Right lobe of liver (tissue), 6 donors: Measurements from ENCODE around the gene UGT2A2. TPM values are rescaled to one million over a fixed set of nuclear protein-coding genes. Genes with fewer than 3 reads are reported as not detected.
A peak's percentile ranks its signal among the peaks of the same experiment; 100 is the strongest.
"Not testable (repeated sequence)": the region's sequence is repeated elsewhere in the genome, so short reads cannot be mapped to it uniquely, and the experiment has no call there.

Experiments used
- ATAC-seq, 4 donors: fragments of 200-7000 bp; cut with Tn5 transposase; one replicate each; pipeline ENCODE4 v1.9.1; 2020; ENCODE audit warnings: mild to moderate bottlenecking in 4 of 4, moderate library complexity in 4 of 4
- DNase-seq, 3 donors: peaks; one replicate each; pipeline ENCODE4 v3.0.0-alpha.2; 2020
- H3K27ac ChIP-seq, 3 donors: fragments of 200-600 bp; one replicate each; pipeline ENCODE4 v1.8.0; 2022
- H3K27me3 ChIP-seq, 2 donors: fragments of 200-600 bp; one replicate each; pipeline ENCODE4 v1.8.0; 2022
- H3K36me3 ChIP-seq, 4 donors: fragments of 200-600 bp; sonication (generic) in 1 of 4; one replicate each; pipeline versions ENCODE4 v1.5.1 to v1.8.0; 2017 to 2022; ENCODE audit warnings: control low read depth in 1 of 4
- H3K4me1 ChIP-seq, 4 donors: fragments of 200-600 bp; sonication (generic) in 1 of 4; one replicate each; pipeline versions ENCODE4 v1.5.1 to v1.8.0; 2017 to 2022; ENCODE audit warnings: control low read depth in 1 of 4
- H3K4me3 ChIP-seq, 3 donors: fragments of 200-600 bp; one replicate each; pipeline ENCODE4 v1.8.0; 2022
- H3K9me3 ChIP-seq, 4 donors: fragments of 200-600 bp; sonication (generic) in 1 of 4; one replicate each; pipeline versions ENCODE4 v1.5.1 to v1.8.0; 2017 to 2022; ENCODE audit warnings: control low read depth in 1 of 4
- CTCF ChIP-seq, 4 donors: fragments of 200-600 bp in 3 of 4; fragments of 450-650 bp in 1 of 4; IDR thresholded peaks; one replicate each; pipeline versions ENCODE4 v1.5.1 to v1.8.0; 2016 to 2022; ENCODE audit warnings: antibody characterized with exemption in 4 of 4, mild to moderate bottlenecking in 2 of 4
- POLR2A ChIP-seq: fragments of 450-650 bp; IDR thresholded peaks from one replicate; pipeline ENCODE4 v1.6.1; 2017; ENCODE audit warnings: antibody characterized with exemption, mild to moderate bottlenecking
- WGBS: methylation state at CpG from one replicate; pipeline ENCODE4 v1.1.6; 2018; ENCODE audit warnings: low coverage, low lambda C conversion rate; ENCODE audit not compliant: insufficient coverage; ENCODE audit errors: missing lambda C conversion rate; 5-methylcytosine and 5-hydroxymethylcytosine counted together
- intact Hi-C, 2 donors: fragments of 100-400 bp; cut with DNase I; formaldehyde crosslinking; loops; one replicate each; pipeline versions ENCODE4 v1.11.2 to v1.14.1; 2022
- long read RNA-seq: library from polyadenylated mRNA; unstranded; transcript quantifications from one replicate; pipeline ENCODE4 v2.0.0, GENCODE V29; 2019
- total RNA-seq, 6 experiments: library from RNA; depleted of rRNA in 2 of 6; stranded (reverse); fragments of >200 nt in 2 of 6; fragmentation: NEBNext Ultra II Directional in 3 of 6; extraction: Animal tissue kit (Norgen Biotek cat#: 25700) in 3 of 6; gene quantifications; one replicate each; pipeline versions ENCODE4 v1.1.0 to v1.2.4, GENCODE V29; 2016 to 2023
- donor health status: DM: no; HTN: yes; CAD: no.
- donor health status: DM: no; HTN: no; CAD: no.
- donor health status: DM: no; HTN: no; CAD: no.
- donor health status: DM: no; HTN: yes; CAD: no.
- donor health status: DM: no; HTN: yes; CAD: no.

Gene UGT2A2
- not detected for total RNA-seq
- long read RNA-seq, partial matches to known transcripts, result 3 of 3 reads
- long read RNA-seq, other reads (novel, unspliced or antisense), result 0 of 3 reads

GRCh38 chr4:69639542-69639941 is at the start of gene UGT2A2:
UGT2A2 (minus strand) TSS chr4:69639642; CDS start chr4:69639640, 2 bp downstream.
- intact Hi-C loops, result no loop called here
- H3K27ac ChIP-seq, result no peak within 1 kb of the TSS
- no peak for TF ChIP-seq CTCF (IDR thresholded peaks at IDR 0.05)
- TF ChIP-seq POLR2A, result no peak
- H3K9me3 ChIP-seq, result no peaks in the 10 kb centered on the region
- no peak for DNase-seq
- no peaks in the 10 kb centered on the region for H3K36me3 ChIP-seq
- no peak for ATAC-seq
- H3K4me1 ChIP-seq, result no peaks in the 10 kb centered on the region
- no peaks in the 10 kb centered on the region for H3K27me3 ChIP-seq
- WGBS, result 92% methylated on average over 3 of the region's 3 CpGs
- H3K4me3 ChIP-seq, result no peak within 1 kb of the TSS

- Histone ChIP-seq H3K27me3 (no peaks in the 10 kb centered on the region), H3K4me3 (no peak overlapping the region), H3K4me1 (no peaks in the 10 kb centered on the region), H3K36me3 (no peaks in the 10 kb centered on the region), H3K27ac (no peak overlapping the region), H3K9me3 (no peaks in the 10 kb centered on the region)
- DNase-seq, result no peak
- no peak for ATAC-seq
- WGBS, result 63% methylated on average over 4 of the region's 4 CpGs
- no peak for TF ChIP-seq CTCF (IDR thresholded peaks at IDR 0.05)
- no peak for TF ChIP-seq POLR2A
- intact Hi-C loops, result loop anchor here (10.0 kb wide), 1 partner anchor 200 kb away; no protein-coding TSS in a partner anchor
Observed at GRCh38 chr4:69684804-69685203, 45.4 kb upstream of the UGT2A2 start.

- H3K9me3 ChIP-seq, result no peaks in the 10 kb centered on the region
- H3K36me3 ChIP-seq, result no peaks in the 10 kb centered on the region
- ATAC-seq (no peak), DNase-seq (no peak)
- no peak overlapping the region for H3K4me3 ChIP-seq
- no peaks in the 10 kb centered on the region for H3K4me1 ChIP-seq
- H3K27me3 ChIP-seq, result no peaks in the 10 kb centered on the region
- no peak for TF ChIP-seq POLR2A
- intact Hi-C loops, result no loop called here
- no peak overlapping the region for H3K27ac ChIP-seq
Observed at GRCh38 chr4:69668680-69669079, 29.2 kb upstream of the UGT2A2 start.

- H3K27me3 ChIP-seq, H3K9me3 ChIP-seq, H3K4me3 ChIP-seq, H3K4me1 ChIP-seq, H3K27ac ChIP-seq, ATAC-seq, DNase-seq, intact Hi-C loops, H3K36me3 ChIP-seq: not testable (repeated sequence)
- 88% methylated on average over 11 of the region's 22 CpGs for WGBS
Observed at GRCh38 chr4:69664009-69664408, 24.6 kb upstream of the UGT2A2 start.

GRCh38 chr4:69661130-69661803 is 21.8 kb upstream of the UGT2A2 start:
- H3K4me1 ChIP-seq, intact Hi-C loops, H3K27me3 ChIP-seq, ATAC-seq, DNase-seq, H3K27ac ChIP-seq, H3K9me3 ChIP-seq, H3K4me3 ChIP-seq, H3K36me3 ChIP-seq: not testable (repeated sequence)
- 61% methylated on average over 2 of the region's 4 CpGs for WGBS

- intact Hi-C loops, result no loop called here
- Histone ChIP-seq H3K36me3 (no peaks in the 10 kb centered on the region), H3K27ac (no peak overlapping the region), H3K9me3 (no peaks in the 10 kb centered on the region), H3K27me3 (no peaks in the 10 kb centered on the region), H3K4me3 (no peak overlapping the region), H3K4me1 (no peaks in the 10 kb centered on the region)
- TF ChIP-seq POLR2A (no peak), CTCF (IDR thresholded peaks at IDR 0.05) (no peak)
- ATAC-seq, result no peak
- DNase-seq, result peak in 1 of 3 donors; percentile 17
- 100% methylated on average over 1 of the region's 12 CpGs for WGBS
Observed at GRCh38 chr4:69658133-69658532, 18.7 kb upstream of the UGT2A2 start.
